Body of pancreas (tissue), 4 donors: ENCODE measurements around the gene RAD21L1. TPM values are rescaled to one million over a fixed set of nuclear protein-coding genes. Genes with fewer than 3 reads are reported as not detected.

Source experiments
- ATAC-seq: fragments of 150-250 bp; one replicate; pipeline ENCODE4 v1.9.1; 2016
- DNase-seq, 4 donors: peaks; one replicate each; pipeline ENCODE4 v3.0.0-alpha.2; 2019
- H3K27ac ChIP-seq, 4 donors: fragments of 200-600 bp; sonication (generic); 1 replicate in 3 of 4; 2 replicates in 1 of 4; pipeline versions ENCODE4 v1.5.1 to v1.6.1; 2016 to 2019; ENCODE audit warnings: mild to moderate bottlenecking in 1 of 4, mixed read lengths in 1 of 4, moderate library complexity in 1 of 4
- H3K27me3 ChIP-seq, 2 donors: fragments of 200-600 bp; sonication (generic); one replicate each; pipeline ENCODE4 v1.6.0; 2016; ENCODE audit warnings: mild to moderate bottlenecking in 1 of 2
- H3K36me3 ChIP-seq, 2 donors: fragments of 200-600 bp; sonication (generic); replicated peaks in 1 of 2; 2 replicates each; pipeline ENCODE4 v1.5.1; 2016; ENCODE audit warnings: low read depth in 2 of 2; ENCODE audit not compliant: insufficient read depth in 1 of 2
- H3K4me1 ChIP-seq: fragments of 200-600 bp; sonication (generic); one replicate; pipeline ENCODE4 v1.6.0; 2016
- H3K4me3 ChIP-seq, 2 donors: fragments of 200-600 bp; sonication (generic); 1 replicate in 1 of 2; 2 replicates in 1 of 2; pipeline ENCODE4 v1.5.1; 2016 to 2019
- H3K9me3 ChIP-seq, 3 donors: fragments of 200-600 bp; sonication (generic); 1 replicate in 2 of 3; 2 replicates in 1 of 3; pipeline ENCODE4 v1.5.1; 2016
- POLR2A ChIP-seq, 3 donors: fragments of 450-650 bp; IDR thresholded peaks; one replicate each; pipeline ENCODE4 v1.6.1; 2016; ENCODE audit warnings: antibody characterized with exemption in 3 of 3, mild to moderate bottlenecking in 2 of 3
- WGBS, 2 donors: methylation state at CpG; one replicate each; pipeline ENCODE4 v1.1.5; 2017; 5-methylcytosine and 5-hydroxymethylcytosine counted together
- intact Hi-C: fragments of 100-400 bp; cut with DNase I; formaldehyde crosslinking; loops from one replicate; pipeline ENCODE4 v1.15.1; 2023
- total RNA-seq, 2 donors: library from RNA; depleted of rRNA; stranded (reverse); fragments of >200 nt; gene quantifications; one replicate each; pipeline ENCODE4 v1.1.0, GENCODE V29; 2016
- TF ChIP-seq, protein P1 (sequence below), 7 experiments: fragments of 450-650 bp in 4 of 7; fragments of 200-600 bp in 3 of 7; sonication (generic) in 3 of 7; IDR thresholded peaks; one replicate each; pipeline ENCODE4 v1.5.1; 2016 to 2019; ENCODE audit warnings: antibody characterized with exemption in 7 of 7

RAD21L1 gene
- total RNA-seq, 2 donors from 2014 or later, result not detected

DNA sequence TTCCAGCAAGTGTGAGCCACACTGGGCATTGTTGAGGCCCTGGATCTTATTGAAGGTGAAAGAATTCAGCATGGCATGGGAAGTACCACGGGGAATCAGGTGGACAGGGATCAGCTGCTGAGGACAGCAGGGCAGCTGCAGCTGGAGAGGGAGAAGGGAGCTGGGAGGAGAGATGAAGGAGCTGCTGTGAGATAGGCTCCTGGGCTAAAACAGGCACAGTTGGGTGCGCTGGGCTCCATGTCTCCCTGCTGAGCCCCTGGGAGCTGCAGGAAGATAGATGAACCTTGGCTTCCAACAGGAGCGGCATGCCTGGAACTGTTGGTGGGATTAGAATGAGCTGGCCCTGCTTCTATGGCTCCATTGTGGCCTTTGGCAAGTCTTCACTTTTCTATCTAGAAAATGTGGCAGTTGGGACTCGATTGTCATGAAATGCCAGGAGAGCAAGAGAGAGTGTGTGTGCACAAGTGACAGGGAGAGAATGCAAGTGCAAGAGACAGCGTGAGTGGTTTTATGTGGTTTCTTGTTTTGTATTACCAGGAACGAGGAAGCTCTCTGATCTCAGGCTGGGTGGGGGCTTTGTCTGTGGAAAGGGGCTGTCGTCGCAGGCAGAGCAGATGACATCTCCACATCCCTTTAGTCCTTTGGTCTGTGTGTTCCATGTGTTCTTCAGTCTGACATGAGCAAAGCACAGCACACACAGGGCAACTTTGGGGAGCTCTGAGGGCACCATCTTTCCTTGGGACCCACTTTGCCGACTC is 60.6 kb downstream of the RAD21L1 start:
- no peak for ATAC-seq
- H3K4me3 ChIP-seq, result no peak overlapping the region

DNA sequence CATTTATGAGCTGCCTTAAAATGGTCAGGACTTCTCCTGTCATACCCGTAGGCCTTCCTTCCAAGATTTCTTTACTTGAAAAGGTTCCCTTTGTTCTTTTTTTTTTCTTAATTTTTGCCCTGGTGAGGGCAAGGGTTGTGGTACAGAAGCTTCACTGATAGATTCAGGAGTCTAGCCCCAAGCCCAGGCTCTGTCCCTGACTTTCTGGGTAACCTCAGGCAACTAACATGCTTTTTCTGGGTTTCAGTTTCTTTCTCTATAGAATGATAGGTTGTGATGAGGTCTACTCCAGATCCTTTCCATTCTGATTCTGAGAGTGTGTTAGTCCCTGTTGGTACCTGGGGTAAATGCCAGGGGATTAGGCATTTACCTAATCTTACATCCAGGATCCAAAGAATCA is 61.5 kb downstream of the RAD21L1 start:
- 86 to 90% methylated on average over 1 of the region's 1 CpG for WGBS, 2 donors
- Histone ChIP-seq H3K9me3 (no peaks in the 10 kb centered on the region), H3K36me3 (no peaks in the 10 kb centered on the region), H3K27ac (no peak overlapping the region), H3K4me1 (no peaks in the 10 kb centered on the region), H3K4me3 (no peak overlapping the region), H3K27me3 (no peaks in the 10 kb centered on the region)
- TF ChIP-seq POLR2A (IDR thresholded peaks at IDR 0.05), result no peak
- TF ChIP-seq, protein P1, sequence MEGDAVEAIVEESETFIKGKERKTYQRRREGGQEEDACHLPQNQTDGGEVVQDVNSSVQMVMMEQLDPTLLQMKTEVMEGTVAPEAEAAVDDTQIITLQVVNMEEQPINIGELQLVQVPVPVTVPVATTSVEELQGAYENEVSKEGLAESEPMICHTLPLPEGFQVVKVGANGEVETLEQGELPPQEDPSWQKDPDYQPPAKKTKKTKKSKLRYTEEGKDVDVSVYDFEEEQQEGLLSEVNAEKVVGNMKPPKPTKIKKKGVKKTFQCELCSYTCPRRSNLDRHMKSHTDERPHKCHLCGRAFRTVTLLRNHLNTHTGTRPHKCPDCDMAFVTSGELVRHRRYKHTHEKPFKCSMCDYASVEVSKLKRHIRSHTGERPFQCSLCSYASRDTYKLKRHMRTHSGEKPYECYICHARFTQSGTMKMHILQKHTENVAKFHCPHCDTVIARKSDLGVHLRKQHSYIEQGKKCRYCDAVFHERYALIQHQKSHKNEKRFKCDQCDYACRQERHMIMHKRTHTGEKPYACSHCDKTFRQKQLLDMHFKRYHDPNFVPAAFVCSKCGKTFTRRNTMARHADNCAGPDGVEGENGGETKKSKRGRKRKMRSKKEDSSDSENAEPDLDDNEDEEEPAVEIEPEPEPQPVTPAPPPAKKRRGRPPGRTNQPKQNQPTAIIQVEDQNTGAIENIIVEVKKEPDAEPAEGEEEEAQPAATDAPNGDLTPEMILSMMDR (IDR thresholded peaks at IDR 0.05), result no peak
- no peak for ATAC-seq
- intact Hi-C loops, result no loop called here
- DNase-seq, result no peak

More for the DNA sequence above, 60.6 kb downstream of the RAD21L1 start:
- intact Hi-C loops, result no loop called here
- WGBS, 2 donors, result 86 to 90% methylated on average over 9 of the region's 9 CpGs
- DNase-seq, result no peak
- TF ChIP-seq POLR2A (IDR thresholded peaks at IDR 0.05), result no peak
- TF ChIP-seq, protein P1 (IDR thresholded peaks at IDR 0.05), result no peak
- Histone ChIP-seq H3K4me1 (peaks cover 7% of the 10 kb centered on the region), H3K27ac (no peak overlapping the region), H3K9me3 (no peaks in the 10 kb centered on the region), H3K36me3 (no peaks in the 10 kb centered on the region), H3K27me3 (no peaks in the 10 kb centered on the region)

DNA sequence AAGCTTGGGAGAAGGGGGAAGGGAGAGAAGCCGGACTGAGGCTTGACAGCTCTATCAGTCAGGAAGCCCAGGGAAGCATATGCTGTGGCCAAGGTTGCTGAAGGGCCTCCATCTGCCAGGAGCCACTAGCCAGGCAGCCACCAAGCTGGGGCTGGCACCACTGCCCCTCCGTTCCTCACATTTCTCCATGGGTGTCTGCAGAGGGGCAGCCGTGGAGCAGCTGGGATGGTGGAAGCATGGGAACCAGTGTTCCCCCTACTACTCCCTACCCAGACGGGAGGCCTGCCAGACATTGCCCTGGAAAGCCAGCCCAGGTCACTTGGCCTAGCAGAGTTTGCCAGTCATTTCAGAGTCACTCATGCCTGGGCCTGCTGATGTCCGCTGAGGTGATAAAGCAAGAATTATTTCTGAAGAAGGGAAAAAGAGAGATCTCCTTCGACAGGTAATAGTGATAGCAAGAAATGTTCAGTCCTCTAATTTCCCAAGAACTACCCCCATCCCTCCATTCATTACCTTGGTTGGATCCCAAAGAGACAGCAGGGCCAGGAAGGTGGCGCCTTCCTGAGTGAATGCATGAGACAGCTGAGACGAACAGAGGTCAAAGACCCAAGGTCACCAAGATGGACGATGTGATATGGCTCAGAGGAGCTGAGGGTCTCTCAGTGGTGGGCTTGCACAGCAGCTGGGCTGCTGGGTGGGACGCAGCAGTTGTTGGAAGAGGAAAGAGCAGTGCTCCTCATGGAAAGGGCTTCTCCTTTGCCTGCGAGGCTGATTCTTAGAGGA is 62.1 kb downstream of the RAD21L1 start:
- WGBS, 2 donors, result 86 to 87% methylated on average over 11 of the region's 11 CpGs
- no peak overlapping the region for H3K4me3 ChIP-seq
- DNase-seq (no peak), ATAC-seq (no peak)
- H3K27ac ChIP-seq, result no peak overlapping the region
- TF ChIP-seq POLR2A (IDR thresholded peaks at IDR 0.05), result no peak
- TF ChIP-seq, protein P1 (IDR thresholded peaks at IDR 0.05), result no peak
- no peaks in the 10 kb centered on the region for H3K4me1 ChIP-seq
- no peaks in the 10 kb centered on the region for H3K36me3 ChIP-seq
- H3K9me3 ChIP-seq, result no peaks in the 10 kb centered on the region
- intact Hi-C loops, result no loop called here
- no peaks in the 10 kb centered on the region for H3K27me3 ChIP-seq

DNA sequence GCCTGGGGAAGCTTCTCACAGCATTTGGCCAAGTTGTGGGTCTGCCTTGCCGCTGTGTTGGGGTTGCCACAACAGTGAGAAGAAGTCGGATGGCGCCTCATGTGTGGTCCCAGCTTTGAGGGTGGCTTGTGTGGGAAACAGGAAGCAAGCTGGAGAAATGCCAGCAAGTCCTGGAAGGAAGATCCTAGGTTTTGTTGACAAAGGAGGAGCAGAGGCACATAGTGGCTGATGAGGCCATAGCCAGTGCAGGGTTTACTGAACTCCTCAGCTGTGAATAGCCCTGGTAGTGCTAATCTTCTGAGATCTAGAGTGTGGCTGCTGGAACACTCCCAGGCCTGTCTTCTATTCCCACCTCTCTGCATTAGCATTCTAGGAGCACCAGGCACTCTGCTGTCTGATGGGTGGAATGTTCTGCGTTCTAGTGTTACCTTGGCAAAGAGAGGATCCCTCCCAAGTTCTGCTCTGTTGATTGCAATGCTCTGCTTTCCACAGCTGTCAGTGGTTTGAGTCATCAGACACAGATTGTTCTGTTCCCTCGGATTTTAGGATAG is 65.4 kb downstream of the RAD21L1 start:
- WGBS, 2 donors, result 71 to 85% methylated on average over 5 of the region's 5 CpGs
- Histone ChIP-seq H3K27me3 (no peaks in the 10 kb centered on the region), H3K4me1 (peaks cover 7% of the 10 kb centered on the region), H3K9me3 (no peaks in the 10 kb centered on the region), H3K27ac (no peak overlapping the region), H3K4me3 (no peak overlapping the region), H3K36me3 (no peaks in the 10 kb centered on the region)
- DNase-seq (no peak), ATAC-seq (no peak)
- intact Hi-C loops, result no loop called here
- TF ChIP-seq POLR2A (IDR thresholded peaks at IDR 0.05), result no peak
- TF ChIP-seq, protein P1 (IDR thresholded peaks at IDR 0.05), result no peak
